HG02943 (cell line): ENCODE results near the gene ARHGAP6.

Source experiments
- ATAC-seq: cut with Tn5 transposase; IDR thresholded peaks from one replicate; pipeline ENCODE4 v1.9.1; 2021; ENCODE audit warnings: mild to moderate bottlenecking, low read depth, moderate library complexity; ENCODE audit not compliant: unreplicated experiment

The ARHGAP6 gene

GRCh38 chrX:11205796-11206195, 459.9 kb downstream of the ARHGAP6 start:
- no peak for ATAC-seq

DNA sequence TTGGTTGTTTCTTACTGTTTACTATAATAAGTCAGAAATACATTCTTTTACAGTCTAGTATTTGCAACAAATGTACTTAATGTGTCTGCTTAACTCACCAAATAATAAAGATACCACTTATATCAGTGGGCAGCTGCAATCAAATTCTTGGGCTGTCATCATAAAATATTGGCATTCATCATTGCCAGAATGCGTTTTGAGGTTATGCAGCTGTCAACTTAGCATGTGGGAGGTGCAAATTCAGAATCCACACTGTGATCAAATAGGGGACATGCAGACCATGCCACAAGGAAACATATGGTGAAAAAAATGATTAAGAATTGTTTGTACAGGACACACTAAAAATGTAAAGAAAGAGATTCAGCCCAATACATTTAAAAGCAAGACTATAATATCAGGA, 468.0 kb downstream of the ARHGAP6 start:
- no peak for ATAC-seq

DNA sequence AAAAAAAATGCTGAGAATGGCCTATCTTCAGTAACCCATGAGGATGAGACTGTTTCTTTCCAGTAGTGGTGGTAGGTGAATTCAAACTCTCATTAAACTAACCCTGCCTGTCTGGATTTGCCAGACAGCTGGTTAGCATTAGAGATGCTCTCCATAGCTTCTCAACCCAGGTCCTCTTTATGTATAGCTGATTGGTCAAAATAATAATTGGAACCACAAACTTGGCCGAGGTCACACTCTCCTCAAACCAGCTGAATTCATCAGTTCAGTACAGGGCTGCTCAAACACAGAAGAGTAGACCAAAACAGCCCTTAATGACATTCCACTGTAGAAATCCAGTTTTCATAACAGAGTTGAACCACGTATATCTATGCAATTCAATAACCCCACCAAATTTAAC, 469.2 kb downstream of the ARHGAP6 start:
- no peak for ATAC-seq

DNA sequence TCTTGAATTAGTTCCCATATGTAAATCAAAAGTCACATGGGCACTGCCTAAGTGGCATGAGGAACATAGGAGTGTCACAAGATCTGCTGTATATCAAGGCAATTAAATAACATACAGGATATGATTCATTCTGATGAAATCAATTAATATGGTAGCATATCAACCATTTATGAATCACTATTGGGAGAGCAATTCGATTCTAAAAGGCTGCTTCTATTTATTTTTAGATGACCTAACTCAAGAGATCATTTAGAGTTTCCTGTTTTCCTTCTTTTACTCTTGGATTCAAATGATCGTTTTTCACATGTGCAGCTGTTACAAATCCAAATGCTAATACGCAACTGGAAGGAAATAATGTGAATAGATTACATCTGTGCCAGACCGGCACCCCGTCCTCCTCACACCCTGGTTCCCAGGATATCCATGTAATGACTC, 472.7 kb downstream of the ARHGAP6 start:
- no peak for ATAC-seq

- ATAC-seq, result no peak
These were observed 474.8 kb downstream of the ARHGAP6 start for GRCh38 chrX:11190745-11191510.

DNA sequence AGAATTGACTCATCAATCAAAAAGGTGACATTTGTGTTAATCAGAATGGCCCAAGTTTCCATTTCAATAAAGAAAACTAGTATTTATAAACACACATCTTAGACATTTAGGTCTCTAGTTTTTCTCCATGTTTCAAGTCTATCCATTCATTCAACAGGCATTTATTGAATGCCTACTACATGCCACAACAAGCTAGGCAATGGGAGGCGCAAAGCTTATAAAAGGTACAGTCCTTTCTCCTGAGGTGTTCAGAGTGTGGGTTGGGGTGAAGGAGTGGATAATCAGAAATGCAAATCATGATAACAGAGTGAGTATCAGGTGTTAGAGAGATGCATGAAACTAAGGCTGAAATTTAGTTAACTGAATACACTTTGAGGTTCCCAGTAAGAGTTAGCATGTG, 476.6 kb downstream of the ARHGAP6 start:
- ATAC-seq, result no peak

DNA sequence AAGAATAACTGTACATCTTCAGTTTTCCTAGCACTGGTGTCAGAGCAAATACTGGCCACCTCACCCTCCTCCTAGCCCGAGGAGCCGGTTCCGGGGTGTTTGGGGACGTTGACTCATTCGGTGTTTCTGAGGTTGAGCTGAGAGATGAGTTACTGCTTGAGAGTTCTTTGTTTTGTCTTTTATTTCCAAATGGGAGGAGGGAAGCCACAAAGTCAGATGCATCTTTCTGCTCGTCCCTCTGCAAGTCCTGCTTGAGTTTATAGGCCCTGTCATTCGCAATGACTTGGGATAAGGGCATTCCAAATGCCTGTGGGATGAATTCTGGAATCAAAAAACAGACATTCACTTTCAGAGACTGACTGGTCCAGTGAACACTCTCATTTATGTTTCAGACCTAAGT, 477.1 kb downstream of the ARHGAP6 start:
- ATAC-seq, result no peak

DNA sequence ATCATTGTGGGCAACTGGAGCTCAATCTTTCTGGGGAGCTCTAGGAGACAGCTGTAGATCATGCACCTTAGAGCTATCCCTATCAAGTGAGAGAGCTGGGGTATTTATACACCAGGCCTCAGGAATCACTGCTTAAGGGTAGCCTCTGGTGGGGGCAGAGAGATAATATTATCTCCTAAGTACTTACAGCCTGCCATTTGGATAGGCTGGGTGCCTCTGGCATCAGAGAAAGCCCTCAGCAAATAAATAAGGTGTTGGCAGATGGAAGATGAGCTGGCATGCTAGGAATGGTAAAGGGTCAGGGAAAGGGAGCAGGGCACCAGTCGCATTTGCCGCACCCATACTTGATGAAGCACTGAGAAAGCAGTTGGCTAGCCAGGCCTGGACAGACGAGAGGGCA, 478.7 kb downstream of the ARHGAP6 start:
- ATAC-seq, result no peak

GRCh38 chrX:11185861-11186260, 479.9 kb downstream of the ARHGAP6 start:
- no peak for ATAC-seq

DNA sequence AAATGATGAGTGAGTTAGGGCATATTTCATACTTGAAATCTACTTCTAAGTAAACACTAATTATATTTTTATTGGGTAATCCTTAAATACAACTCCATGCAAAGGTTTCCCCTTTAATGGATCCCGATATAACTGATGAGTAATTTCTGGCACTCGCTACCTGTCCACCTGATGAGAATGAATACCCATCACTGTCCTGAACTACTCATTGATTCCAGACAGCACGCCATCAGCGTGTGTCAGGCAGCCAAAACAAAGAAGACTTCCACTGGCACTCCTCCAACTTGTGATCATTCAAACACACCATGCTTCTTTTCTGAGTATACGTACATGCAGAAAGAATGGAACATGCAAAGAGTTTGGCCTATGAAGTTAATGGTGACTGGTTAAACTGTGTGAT, 485.1 kb downstream of the ARHGAP6 start:
- no peak for ATAC-seq

DNA sequence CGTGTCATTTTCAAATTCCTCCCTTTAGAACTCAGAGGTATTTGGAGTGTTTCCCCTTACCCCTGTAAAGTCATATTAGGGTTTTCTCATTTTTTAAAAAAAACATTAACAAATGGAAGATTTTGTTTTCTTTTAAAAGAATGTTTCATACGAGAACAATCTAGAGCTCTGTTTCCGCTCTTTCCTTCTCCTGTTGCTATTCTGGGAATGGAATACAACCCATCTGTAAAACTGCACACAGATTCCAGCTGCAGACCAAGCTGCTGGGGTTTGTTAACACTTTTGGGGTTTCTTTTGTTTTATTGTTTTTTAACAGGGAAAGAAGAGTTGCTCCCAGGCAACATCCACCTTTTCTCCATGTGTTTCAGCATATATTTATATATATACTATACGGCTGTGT, 493.3 kb downstream of the ARHGAP6 start:
- ATAC-seq, result no peak

DNA sequence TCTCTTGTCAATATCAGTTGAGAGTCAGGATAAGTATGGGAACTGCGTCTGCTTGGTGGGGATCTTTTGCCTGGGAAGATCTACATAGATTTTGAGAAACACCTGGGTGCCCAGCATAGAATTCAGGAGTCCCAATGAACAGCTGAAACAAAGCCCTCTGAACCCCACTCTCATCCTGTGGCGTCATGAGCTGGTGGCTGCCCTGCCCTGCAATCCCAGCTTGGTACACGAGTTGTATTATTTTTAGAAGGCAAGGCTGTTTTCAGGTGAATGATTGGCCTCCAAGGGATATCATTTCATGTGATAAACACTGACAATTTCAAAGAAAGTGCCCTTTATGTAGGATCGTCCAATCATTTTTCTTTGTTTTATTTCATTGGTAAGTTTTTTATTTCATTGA, 493.8 kb downstream of the ARHGAP6 start:
- no peak for ATAC-seq

GRCh38 chrX:11164433-11164832, 501.3 kb downstream of the ARHGAP6 start:
- ATAC-seq, result no peak

DNA sequence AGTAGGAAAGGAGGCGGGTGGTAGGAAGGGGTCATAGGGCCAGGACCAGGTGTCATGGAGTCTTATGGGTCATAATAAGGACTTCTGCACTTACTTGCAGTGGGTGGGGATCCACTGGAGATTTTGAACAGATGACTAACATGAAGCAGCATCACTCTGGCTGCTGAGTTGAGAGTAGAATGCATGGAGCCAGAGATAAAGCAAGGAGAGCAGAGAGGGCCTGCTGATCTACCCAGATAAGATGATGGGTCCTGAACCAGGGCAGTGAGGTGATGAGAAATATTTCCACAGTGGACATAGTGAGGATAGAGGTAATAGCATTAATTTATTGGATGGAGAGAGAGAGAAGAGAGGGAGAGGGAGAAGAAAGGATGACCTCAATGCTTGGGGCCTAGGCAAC, 506.6 kb downstream of the ARHGAP6 start:
- ATAC-seq, result no peak

DNA sequence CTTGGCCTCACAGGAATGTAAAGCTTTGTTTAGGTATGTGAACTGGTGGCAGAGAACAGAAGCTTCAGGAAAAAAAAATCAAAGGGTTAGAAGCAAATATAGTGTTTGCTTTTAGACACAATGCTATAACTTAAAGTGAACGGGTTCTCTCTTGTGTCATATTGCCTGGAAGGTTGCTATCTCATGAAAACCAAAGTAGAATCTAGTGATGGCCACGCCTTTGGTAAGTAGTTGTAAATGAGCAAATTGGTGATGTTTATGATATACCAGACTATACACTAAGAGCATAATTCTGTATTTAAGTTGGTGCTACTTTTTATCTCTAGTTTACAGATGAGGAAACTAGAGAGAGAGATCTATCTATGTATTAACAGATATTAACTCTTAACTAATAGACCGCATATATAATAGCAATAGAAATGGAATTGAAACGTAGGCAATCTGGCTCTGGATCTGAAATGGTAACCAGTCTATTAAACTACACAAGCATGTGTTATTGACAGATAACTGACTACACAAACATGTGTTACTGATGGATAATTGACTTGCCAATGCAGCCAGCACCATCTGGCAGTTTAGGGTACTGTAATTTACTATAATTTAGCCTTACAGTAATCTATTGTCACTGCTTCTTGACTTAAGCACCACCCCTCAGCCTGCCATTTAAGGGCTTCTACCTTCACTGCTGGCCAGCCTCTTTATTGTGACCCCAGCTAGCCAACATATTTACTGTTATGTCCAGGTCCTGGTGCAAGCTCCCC, 513.7 kb downstream of the ARHGAP6 start:
- ATAC-seq, result no peak

GRCh38 chrX:11148401-11148800, 517.3 kb downstream of the ARHGAP6 start:
- no peak for ATAC-seq

- ATAC-seq, result no peak
These were observed 519.3 kb downstream of the ARHGAP6 start for GRCh38 chrX:11146411-11146810.

GRCh38 chrX:11143931-11144678, 521.6 kb downstream of the ARHGAP6 start:
- ATAC-seq, result peak; percentile 81

GRCh38 chrX:11138498-11139390, 527.0 kb downstream of the ARHGAP6 start:
- ATAC-seq, result no peak

- no peak for ATAC-seq
These were observed 528.1 kb downstream of the ARHGAP6 start for GRCh38 chrX:11137543-11138139.
